ENCODE results near the gene CALHM6.

CALHM6 gene

GRCh38 chr6:116461331-116461931 lies at the start of gene CALHM6:
Gene CALHM6, plus strand, starts transcription at chr6:116461375. Its CDS starts 555 bp downstream, at chr6:116461930.
- DNase-seq: no peak

- no peak for DNase-seq
Measured at GRCh38 chr6:116412270-116412669, 48.9 kb upstream of the CALHM6 start.

- no peak for DNase-seq
Measured at GRCh38 chr6:116413357-116413756, 47.8 kb upstream of the CALHM6 start.

- no peak for DNase-seq
Measured at GRCh38 chr6:116417661-116418060, 43.5 kb upstream of the CALHM6 start.

- DNase-seq: no peak
Measured at GRCh38 chr6:116419069-116419786, 41.9 kb upstream of the CALHM6 start.

GRCh38 chr6:116420341-116420740 lies 40.8 kb upstream of the CALHM6 start:
- DNase-seq: no peak

- no peak for DNase-seq
Measured at GRCh38 chr6:116422238-116422637, 38.9 kb upstream of the CALHM6 start.

- no peak for DNase-seq
Measured at GRCh38 chr6:116424001-116424400, 37.2 kb upstream of the CALHM6 start.

GRCh38 chr6:116426551-116426950 lies 34.6 kb upstream of the CALHM6 start:
- no peak for DNase-seq

GRCh38 chr6:116429111-116429510 lies 32.1 kb upstream of the CALHM6 start:
- no peak for DNase-seq

GRCh38 chr6:116430860-116431259 lies 30.3 kb upstream of the CALHM6 start:
- no peak for DNase-seq

GRCh38 chr6:116431964-116432595 lies 29.1 kb upstream of the CALHM6 start:
- DNase-seq: no peak

GRCh38 chr6:116433206-116433712 lies 27.9 kb upstream of the CALHM6 start:
- no peak for DNase-seq

GRCh38 chr6:116434056-116434725 lies 27.0 kb upstream of the CALHM6 start:
- no peak for DNase-seq

- DNase-seq: no peak
Measured at GRCh38 chr6:116436586-116436985, 24.6 kb upstream of the CALHM6 start.

- DNase-seq: no peak
Measured at GRCh38 chr6:116437656-116438055, 23.5 kb upstream of the CALHM6 start.

GRCh38 chr6:116438590-116439448 lies 22.4 kb upstream of the CALHM6 start:
- no peak for DNase-seq

GRCh38 chr6:116439522-116440051 lies 21.6 kb upstream of the CALHM6 start:
- DNase-seq: no peak

GRCh38 chr6:116443105-116443504 lies 18.1 kb upstream of the CALHM6 start:
- no peak for DNase-seq

GRCh38 chr6:116444092-116444491 lies 17.1 kb upstream of the CALHM6 start:
- no peak for DNase-seq

- no peak for DNase-seq
Measured at GRCh38 chr6:116444575-116444974, 16.6 kb upstream of the CALHM6 start.

GRCh38 chr6:116445102-116445501 lies 16.1 kb upstream of the CALHM6 start:
- no peak for DNase-seq

Measured in DMS153 (cell line).